ENCODE measurements around the gene SELENOM.

SELENOM gene, protein sequence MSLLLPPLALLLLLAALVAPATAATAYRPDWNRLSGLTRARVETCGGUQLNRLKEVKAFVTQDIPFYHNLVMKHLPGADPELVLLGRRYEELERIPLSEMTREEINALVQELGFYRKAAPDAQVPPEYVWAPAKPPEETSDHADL

DNA sequence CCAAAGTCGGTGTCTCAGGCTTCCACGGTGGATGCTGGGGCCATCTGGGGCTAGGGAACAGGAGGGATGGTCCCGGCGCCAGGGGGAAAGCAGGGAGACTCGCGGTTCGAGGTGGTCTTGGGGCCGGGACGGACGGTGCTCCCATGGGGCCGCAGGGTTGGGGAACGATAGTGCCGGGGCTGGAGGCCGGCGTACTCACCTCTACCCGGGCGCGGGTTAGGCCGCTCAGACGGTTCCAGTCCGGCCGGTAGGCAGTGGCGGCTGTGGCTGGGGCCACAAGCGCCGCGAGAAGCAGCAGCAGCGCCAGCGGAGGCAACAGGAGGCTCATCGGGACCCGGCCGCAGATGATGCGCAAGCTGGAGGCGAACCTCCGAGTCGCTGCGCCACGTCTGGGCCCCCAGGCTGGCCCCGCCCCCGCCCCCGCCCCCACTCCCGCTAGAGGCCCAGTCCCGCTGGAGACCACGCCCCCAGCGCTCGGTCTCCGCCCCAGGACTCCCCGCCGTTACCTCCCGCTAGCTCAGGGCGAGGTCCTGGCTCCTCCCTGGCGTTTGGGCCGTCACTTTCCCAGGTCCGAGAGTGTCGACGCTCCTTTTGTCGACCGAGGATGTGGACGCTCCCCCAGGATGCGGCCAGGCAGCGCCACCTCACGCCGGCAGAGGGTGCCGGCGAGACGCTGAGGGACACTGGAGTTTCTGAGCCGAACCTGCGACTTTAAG, at the start of gene SELENOM:
TSS of gene SELENOM (minus strand) at position 391 of the 716 bp plus-strand sequence. CDS start at position 328, 63 bp downstream.
- DNase-seq (ENCODE audit: low read depth), result peak; percentile 75

- DNase-seq (ENCODE audit: low read depth), result no peak
Observed at GRCh38 chr22:31155422-31155821, 48.1 kb upstream of the SELENOM start.

DNA sequence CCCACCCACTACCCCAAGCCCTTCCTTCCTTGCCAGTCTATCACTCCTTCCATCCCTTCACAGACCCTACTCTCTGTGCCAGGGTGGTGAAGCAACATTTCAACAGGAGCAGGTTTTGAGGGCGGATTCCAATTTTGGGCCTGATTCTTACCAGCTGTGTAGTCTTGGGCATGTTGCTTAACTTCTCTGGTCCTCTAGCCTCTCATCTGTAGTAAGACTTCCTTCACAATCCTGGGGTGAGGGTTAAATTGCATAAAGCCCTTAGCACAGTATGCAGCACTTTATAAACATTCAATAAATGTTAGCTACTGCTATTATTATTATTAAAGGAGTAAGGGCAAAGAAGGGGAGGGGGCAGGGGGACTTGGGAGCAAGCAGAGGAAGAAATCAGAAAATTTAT, 47.6 kb upstream of the SELENOM start:
- no peak for DNase-seq (ENCODE audit: low read depth)

DNA sequence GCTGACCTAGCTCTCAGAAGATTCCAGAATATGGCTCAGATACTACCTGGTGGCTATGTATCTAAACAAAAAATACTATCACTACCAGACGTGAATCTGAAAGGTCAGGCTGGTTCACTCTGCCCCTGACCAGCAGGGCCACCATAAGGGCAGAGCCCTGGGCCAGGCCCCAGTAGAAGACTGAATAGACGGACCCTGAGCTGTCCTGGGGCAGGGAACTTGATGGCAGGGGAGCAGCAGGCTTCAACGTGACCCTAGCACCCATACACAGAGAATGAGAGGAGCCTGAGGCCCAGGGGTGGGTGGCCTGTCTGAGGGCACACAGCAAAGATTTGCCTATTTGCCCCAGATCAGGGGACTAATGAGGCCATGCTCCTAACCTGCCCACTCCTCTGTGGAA, 46.0 kb upstream of the SELENOM start:
- DNase-seq (ENCODE audit: low read depth), result no peak

DNA sequence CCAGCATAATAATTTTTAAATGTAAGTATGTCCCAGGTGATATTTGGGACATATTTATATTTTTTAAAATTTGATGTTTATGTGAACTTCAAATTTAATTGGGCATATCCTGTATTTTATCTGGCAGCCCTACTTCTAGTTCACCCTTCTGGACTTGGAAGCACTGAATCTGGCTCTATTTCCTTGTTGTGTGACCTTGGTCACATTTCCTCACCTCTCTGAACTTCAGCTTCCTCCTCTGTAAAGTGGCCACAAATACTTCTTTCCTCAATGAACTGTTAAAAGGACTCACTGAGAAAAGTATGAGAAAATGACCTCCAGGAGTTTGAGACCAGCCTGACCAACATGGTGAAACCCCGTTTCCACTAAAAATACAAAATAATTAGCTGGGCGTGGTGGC, 44.5 kb upstream of the SELENOM start:
- no peak for DNase-seq (ENCODE audit: low read depth)

GRCh38 chr22:31150615-31151014, 43.2 kb upstream of the SELENOM start:
- no peak for DNase-seq (ENCODE audit: low read depth)

DNA sequence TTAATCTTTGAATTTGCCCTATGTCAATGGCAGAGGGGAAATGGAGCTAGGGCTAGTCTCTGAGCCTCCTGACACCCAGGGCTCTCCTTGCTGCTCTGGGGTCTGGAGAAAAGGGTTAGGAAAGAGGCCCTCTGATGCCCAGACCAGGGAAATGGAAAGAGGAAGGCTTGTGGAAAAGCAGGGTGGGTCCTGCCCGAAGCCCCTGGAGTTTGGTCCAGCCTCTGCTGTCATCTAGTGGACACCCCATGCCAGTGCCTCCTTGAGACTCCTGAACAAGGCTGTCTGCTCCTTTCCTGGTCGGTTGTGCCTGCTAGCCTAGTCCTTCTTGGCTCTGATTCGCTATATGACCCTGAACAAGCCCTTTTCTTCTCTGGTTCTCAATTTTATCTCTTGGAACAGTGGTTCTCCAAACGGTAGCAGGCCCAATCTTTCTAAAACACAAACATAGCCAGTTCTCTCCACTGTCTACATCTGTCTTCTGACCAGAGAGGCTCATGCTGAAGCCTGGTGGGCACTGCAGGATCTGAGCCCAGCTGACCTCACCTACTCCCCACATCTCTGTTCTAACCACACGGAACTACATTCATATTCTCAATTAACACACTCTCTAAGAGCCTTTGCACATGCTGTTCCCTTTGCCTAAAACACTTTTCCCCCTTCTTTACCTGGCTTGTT, 41.7 kb upstream of the SELENOM start:
- no peak for DNase-seq (ENCODE audit: low read depth)

GRCh38 chr22:31148488-31148887, 41.1 kb upstream of the SELENOM start:
- DNase-seq (ENCODE audit: low read depth), result no peak

DNA sequence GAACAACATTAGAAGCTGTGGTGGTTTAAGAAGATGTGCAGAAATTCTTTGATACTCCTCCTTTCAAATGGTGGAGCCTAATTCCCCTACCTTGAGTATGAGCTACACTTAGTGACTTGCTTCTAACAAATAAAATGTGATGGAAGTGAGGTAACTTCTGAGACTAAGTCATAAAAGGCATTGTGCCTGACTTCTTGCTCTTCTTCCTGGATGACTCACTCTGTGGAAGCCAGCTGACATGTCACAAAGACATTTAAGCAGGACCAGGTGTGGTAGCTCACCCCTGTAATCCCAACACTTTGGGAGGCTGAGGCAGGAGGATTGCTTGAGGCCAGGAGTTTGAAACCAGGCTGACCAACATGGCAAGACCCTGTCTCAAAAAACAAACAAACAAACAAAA, 36.9 kb upstream of the SELENOM start:
- no peak for DNase-seq (ENCODE audit: low read depth)

GRCh38 chr22:31143537-31143936, 36.2 kb upstream of the SELENOM start:
- no peak for DNase-seq (ENCODE audit: low read depth)

- DNase-seq (ENCODE audit: low read depth), result no peak
Observed at GRCh38 chr22:31143038-31143437, 35.7 kb upstream of the SELENOM start.

GRCh38 chr22:31142285-31142684, 34.9 kb upstream of the SELENOM start:
- DNase-seq (ENCODE audit: low read depth), result no peak

DNA sequence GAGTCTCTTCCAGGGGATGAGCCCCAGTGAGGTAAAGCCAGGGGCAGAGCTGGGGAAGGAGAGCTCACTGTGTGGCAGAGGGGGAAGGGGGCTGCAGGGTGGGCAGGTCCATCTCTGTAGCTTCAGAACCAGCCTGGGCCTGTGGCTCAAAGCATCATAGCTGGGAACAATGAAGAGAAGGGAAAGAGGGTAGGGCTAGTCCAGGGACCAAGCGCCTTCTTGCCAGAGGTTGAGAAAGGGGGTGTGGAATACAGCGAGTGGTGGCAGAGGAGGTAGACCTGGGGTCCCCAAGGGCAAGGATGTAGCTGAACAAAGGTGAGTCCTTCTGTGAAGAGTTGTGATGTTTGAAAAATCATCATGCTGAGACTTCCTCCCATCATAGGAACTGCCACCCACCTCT, 34.2 kb upstream of the SELENOM start:
- DNase-seq (ENCODE audit: low read depth), result no peak

- DNase-seq (ENCODE audit: low read depth), result no peak
Observed at GRCh38 chr22:31140746-31141145, 33.4 kb upstream of the SELENOM start.

DNA sequence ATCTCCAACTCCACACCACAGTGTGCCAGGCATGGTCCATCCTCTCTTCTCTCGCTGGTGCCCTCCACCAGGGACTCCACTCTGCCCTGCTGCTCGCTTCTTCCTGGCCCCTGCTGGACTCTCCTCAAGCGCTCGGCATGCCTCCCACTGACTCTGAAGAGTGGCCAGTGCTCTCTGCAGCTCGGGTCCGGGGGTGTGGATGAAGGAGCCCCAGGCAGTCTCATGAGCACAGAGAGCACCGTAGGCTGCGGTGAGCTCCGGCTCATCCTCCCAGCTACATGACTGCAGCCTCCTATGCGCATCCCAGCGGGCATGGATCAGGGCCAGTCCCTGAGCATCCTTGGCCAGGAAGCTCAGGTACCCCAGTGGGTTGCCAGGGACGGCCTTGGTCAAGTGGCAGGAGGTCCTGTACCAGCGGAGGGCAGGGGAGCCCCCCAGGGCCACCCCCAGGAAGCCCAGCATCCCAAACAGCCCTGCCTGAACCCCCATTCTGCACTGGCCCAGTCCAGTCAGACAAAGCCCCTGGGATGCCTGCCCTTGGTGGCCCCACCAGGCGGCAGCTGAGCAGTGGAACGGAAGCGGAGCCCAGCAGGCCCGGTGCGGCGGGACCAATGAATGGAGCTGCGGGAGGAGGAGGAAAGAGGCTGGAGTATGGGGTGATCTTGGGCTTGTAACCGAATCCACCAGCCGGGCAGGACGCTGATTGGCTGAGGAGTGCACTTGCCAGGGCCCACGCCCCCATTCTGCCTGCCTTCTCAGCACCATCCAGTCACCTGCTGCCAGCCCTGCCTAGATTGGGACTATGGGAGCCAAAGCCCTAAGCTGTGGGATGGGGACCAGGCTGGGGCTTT, 32.7 kb upstream of the SELENOM start, which contains the start of gene PLA2G3:
TSS of gene PLA2G3 (minus strand) at position 643 of the 851 bp plus-strand sequence. CDS start at position 489, 154 bp downstream.
- DNase-seq (ENCODE audit: low read depth), result no peak

DNA sequence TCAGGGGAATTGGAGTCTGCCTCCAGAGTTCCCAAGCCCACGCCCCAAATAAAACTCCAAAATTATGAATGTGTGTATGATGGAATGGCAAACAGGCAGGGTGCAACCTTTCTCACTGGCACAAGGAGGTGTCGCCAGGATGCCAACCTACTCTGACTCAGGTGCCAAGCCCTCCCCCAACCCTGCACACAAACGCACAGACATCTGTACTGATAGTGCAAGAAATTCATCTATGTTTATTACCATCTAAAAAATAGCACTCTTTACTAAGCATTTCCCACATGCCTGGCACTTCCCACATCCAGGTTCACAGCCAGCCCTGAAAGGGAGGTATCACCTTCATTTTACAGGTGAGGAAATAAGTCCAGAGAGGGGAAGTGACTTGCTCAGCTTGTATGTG, 31.7 kb upstream of the SELENOM start:
- no peak for DNase-seq (ENCODE audit: low read depth)

DNA sequence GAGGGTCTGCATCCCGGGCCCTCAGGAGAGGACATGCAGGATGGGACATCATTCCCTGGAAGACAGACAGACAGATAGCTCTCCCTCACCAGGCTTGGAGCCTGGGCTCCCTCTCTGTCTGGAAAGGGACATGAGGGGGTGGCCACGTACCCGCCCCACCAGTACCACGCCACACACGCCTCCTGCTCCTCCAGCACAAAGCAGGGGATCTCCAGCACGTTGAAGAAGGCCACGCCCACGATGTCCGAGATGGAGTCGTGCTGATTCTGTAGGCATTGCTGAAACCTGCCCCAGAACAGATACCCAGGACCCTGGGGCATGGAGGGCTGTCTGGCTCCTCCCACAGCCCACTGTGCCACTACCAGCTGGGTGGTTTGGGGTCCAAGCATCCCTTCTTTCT, 30.8 kb upstream of the SELENOM start:
- no peak for DNase-seq (ENCODE audit: low read depth)

DNA sequence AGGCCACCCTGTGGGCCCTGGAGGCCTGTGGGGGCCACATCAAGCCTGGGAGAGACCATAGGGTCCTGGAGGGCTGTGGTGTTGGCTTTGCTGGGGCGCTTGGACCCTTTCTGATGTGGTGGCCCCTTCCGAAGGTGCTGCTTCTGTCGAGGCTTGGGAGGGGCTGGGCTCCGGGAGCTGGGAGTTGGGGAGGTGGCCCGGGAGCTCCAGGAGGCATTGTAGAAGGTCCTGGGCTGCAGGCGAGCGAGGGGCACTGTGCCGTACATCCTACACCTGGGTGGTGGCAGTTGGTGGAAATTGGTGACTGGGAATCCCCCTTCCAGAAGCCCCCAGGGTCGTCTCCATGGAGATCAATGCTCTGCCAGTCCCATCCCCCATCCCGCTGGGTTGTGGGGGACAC, 30.4 kb upstream of the SELENOM start:
- no peak for DNase-seq (ENCODE audit: low read depth)

DNA sequence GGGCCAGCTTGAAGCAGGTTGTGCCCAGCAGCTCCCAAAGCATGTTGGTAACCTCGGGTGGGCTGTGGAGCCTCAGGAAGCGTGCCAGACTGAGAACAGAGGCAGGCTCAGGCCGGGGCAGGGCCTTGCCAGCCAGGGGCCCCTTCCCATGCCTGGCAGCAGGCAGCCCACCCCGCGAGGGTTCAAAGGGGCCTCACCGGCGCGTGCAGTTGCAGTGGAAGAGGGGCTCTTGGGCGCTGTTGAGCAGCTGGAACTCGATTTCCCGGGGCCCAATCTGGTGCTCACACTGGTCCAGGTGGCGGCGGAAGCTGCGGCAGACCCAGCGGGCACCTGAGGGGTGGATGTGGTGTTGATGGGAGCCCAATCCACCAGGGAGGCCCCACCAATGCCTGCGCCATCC, 29.3 kb upstream of the SELENOM start:
- no peak for DNase-seq (ENCODE audit: low read depth)

GRCh38 chr22:31136155-31136554, 28.8 kb upstream of the SELENOM start:
- DNase-seq (ENCODE audit: low read depth), result no peak

DNA sequence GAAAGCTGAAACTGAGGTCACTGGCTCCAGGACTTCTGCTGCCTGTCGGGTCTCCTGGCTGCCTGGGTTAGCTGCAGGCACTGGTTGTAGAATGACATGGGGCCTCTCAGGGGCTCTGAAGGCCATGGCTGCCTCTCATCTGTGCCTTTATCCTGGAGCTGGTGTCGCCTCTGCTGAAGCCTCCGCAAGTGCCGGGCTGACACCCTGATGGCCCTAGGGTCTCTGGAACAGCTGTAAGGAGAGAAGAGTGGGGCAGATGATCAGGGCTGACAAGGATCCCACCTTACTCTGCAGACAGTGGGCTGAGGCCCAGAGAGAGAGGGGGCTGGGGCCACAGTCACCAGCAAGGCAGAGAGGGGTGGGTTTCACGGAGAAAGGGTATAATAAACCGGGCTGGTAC, 28.3 kb upstream of the SELENOM start:
- no peak for DNase-seq (ENCODE audit: low read depth)

DNA sequence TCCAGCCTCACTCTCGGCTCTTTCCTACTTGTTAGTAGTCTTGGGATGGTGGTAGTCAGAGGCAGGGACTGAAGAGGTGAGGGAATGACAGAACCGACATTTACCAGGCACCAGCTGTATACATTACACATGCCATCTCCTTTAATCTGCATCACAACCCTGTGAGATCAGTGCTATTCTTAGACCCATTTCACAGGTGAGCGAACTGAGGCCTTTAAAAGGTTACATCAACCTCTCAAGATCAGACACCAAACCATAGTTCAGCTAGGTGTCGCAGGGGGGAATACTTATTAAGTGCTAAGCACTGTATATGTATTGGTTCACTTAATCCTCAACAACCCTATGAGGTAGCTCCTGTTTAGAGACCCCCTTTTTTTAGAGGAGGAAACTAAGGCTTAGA, 27.3 kb upstream of the SELENOM start:
- DNase-seq (ENCODE audit: low read depth), result no peak

Data from activated T-cell treated with anti-CD3 and anti-CD28 coated beads for 1 hour (primary cell).